NCI-H82 (cell line): ENCODE data around the gene HOXB1.

ENCODE experiments used
- DNase-seq: peaks from one replicate; lab custom pipeline; 2025; lab: John Stamatoyannopoulos, UW

Gene HOXB1

GRCh38 chr17:48567646-48568354 is 37.0 kb upstream of the HOXB1 start:
- no peak for DNase-seq

DNA sequence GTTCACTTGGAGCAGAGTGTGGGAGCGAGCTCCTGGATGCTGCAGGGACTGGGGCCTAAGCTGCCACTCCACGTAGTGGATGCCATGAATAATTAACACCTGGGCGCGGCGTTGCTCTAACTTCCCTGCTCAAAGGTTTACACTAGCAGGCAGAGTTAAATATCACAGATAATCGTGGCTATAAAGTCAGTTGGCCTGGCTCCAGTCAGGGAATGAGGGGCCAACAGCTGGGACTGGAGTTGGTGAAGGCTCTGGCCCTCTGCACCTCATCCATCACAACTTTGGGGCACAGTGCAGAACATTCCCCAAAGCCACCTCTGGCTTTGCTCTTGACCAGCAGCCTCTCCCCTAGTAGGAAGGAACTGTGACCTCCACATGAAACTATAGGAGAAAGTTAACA is 36.4 kb upstream of the HOXB1 start:
- DNase-seq = no peak

DNA sequence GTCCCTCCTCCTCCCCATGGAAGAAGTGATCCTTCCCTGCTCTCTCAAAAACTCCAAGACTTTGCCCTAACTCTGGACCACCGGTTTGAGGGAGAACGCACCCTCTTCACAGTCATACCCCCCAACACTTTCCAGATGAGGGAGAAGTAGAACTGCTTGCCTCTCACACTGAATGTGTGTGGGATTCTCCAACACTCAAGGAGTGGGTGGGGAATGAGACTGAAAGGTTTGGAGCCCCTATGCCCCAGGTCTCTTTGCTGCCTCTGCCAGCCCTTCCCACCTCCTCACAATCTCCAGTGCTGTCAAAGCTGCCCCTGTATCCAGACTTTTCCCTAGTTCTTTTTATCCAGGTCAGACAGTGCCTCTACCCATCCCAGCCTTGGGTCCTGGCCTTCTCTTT is 35.9 kb upstream of the HOXB1 start:
- DNase-seq = no peak

DNA sequence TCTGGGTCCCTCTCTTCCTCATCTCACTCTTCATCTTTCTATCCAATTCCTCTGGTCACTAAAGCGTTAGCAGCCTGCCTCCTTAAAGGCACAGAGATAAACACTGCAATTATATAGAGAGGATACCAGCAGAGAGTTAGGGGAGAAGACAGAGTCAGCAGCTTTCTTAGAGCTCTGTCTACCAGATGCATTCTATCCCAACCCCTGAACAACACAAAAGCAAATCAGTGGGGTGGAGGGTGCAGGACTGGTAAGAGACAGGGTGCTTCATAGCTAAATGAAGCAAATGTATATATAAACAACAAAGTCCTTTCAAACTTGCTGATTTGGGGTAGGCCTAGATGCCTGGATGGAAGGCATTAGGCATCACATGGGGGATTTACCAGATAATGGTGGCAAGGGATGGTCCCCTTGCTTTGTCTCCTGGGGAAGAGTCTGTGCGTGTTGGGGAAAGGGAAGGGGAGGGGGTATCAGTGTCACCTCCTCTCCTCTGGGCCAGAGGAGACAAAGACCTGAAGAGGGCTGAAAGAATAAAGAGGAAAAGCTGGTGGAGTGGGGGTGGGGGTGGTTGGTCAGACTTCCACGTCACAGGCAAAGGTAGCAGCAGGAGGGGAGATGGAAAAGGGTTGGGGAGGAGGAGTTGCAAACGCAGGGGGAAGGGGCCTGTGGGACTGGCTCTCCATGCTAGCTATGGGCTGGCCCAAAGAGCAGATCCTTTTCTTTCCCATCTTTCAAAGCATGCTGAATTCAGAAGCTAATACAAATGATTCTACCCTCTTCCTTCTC is 35.3 kb upstream of the HOXB1 start:
- no peak for DNase-seq

DNA sequence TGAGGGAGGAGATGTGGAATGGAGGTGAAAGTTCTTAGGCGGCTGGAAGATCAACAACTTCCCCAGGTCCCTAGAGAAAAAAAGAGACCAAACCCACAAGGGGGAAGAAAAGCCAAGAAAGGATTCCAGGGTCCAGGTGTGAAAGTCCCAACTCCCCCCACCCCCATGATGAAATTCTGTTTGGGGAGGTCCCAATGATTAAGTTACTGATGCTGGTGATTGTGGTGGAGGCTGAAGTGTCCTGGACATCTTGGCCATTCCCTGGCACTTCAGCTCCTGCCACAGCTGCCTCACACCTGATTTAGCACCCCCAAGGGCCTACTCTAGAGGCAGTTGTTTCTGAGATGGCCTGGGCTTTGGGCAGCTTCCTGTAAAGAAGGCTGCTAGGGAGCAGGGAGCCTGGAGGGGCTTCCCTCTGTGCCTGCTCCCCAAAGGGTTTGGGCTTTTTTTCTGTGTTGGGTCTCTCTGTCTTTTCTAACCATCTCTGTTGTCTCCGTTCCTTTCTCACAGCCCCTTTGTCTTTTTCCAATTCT is 34.3 kb upstream of the HOXB1 start:
- DNase-seq = no peak

DNA sequence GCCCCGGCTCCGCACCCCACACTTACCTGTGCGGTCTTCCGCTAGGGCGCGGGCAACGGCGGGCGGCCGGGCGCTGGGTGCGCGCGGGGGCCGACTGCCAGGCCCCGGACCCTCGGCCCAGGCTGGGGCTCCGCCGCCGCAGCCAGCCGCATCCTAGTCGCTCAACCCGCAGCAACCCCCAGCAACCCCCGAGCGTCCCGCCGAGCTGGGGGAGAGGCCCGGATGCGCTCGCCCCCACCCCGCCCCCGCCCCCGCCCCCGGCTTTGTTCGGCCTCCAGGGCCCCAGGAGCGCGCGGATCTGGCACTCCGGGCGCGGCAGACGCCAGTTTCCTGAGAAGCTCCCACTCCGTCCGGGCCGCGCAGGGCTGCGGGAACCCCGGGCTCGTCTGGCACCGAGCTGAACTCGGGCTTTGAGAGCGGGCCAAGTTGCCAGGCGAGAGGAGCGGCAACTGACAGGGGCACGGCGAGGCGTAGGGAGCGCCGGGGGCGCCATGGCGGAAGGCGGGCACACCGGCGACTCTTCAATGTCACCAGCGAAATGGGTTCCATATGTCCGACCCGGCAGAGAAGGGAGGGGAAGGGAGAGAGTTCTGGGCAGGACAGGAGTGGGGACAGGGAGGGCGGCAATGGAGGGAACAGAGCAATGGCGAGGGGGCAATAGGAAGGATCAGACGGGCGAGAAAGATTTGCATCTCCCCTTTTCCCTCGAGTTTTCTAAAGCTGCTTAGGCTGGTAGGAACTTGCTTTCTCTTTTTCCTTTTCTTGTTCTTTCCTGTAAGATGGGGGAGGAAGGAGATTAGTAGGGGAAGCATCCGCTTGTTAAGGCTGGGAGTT is 33.6 kb upstream of the HOXB1 start:
- no peak for DNase-seq

GRCh38 chr17:48563867-48564187 is 33.0 kb upstream of the HOXB1 start:
- DNase-seq = no peak

- DNase-seq = no peak
Observed at GRCh38 chr17:48563385-48563838, 32.6 kb upstream of the HOXB1 start.

- no peak for DNase-seq
Observed at GRCh38 chr17:48562934-48563333, 32.1 kb upstream of the HOXB1 start.

DNA sequence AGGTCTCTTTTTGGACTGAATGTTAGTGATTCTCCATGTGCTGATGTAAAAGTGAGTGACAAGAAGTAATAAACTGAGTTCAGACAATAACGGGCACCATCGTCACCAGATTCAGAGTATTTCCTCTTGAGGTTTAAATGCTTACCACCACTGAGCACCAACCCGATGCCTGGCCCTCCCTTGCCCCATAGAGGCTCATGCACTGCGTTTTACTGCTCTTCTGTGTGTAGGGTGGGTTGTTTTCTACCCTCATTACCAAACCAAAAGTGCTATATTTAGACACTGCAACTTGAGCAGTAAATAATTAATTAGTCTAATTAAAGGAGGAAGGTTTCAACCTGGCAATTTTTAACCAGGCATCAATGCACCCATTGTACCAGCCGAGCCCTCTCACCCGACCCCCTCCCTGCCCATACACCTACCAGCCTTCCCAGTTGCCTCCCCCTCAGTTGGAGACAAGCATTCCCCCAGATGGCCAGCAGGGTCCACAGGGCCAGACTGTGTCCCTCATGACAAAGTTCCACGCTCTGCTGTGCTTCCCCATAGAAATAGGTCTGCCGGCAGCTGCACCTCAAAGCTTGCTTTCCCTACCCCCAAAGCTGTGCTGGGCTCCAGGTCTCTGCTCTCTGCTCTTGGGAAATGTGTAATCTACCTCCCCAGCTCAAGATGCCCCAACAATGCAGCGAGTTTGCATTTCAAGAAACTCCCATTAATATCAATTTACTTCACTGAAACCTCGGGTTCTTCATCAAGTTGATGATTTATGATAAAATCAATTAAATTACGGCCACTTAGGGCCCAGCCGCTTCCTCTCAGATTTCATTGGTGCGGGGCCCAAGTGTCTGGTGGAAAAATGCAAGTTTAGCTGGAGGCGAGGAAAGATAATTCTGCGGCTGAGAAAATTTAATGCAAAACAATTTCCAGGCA is 31.3 kb upstream of the HOXB1 start:
- no peak for DNase-seq

GRCh38 chr17:48559840-48560817 is 29.3 kb upstream of the HOXB1 start:
- DNase-seq = no peak

GRCh38 chr17:48559122-48559839 is 28.5 kb upstream of the HOXB1 start:
- DNase-seq = no peak

DNA sequence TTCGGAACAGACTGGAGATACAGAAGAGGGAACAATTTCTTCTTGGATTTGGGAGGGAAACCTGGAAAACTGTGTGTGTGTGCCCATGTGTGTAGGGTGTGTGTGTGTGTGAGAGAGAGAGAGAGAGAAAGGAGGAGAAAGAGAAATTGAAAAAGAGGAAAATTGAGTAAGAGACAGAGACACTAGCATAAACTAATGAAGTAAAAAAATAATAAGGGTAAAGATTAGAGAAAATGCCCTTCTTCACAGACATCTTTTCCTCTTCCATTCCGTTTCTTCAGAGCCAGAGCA is 28.0 kb upstream of the HOXB1 start:
- DNase-seq = no peak

- no peak for DNase-seq
Observed at GRCh38 chr17:48558057-48558830, 27.4 kb upstream of the HOXB1 start.

DNA sequence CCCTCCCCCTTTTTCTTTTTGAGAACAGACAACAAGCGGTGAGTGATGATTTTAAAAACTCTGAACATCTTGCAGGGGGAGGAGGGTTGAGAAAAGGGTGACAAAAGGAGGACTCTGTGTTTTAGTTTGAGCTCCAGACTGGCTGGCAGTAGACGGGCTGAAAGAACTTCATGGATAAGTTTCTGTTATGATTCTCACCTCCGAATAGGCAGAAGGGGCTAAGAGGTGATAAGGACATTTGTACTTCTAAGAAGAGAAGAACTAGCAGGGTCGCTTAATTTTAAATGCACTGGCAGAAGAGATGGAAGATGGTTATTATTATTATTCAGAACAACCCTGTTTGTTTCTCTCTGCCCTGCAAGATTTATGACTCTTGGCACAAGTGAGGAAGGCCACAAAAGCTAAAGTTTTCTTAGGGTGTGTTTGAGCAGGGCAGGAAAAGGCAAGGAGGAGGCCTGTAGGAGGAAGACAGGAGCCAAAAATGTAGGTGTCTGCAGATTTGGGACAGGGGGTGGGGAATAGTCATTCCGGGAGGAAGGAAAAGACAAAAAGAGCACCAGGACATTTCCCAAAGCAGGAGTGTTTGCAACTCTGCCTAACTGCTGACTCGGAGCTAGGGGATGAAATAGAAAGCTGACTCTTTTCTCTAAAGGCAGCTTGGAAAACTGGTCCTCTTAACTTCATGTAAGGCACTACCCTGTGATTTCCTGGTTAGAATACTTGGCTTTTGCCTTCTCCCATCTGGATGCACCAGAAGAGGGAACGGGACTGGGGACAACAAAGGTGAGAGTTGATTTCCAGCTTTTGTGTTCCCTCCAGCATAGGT is 26.0 kb upstream of the HOXB1 start:
- no peak for DNase-seq

DNA sequence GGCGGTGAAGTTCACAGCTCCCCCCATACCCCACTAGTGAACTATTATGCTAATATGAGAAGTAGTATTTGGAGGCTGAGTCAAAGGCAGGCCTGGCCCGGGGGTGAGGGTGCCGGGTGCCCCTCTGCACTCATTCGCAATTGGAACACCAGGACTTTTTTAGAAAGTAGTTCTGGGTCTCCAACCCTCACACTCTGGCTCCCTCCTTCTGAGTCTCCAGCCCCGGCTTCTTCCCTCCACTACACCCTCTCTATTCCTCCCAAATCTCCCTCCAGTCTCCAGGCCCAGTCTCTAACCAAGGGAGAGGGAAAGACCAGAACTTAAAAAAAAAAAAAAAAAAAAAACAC is 25.4 kb upstream of the HOXB1 start:
- no peak for DNase-seq

DNA sequence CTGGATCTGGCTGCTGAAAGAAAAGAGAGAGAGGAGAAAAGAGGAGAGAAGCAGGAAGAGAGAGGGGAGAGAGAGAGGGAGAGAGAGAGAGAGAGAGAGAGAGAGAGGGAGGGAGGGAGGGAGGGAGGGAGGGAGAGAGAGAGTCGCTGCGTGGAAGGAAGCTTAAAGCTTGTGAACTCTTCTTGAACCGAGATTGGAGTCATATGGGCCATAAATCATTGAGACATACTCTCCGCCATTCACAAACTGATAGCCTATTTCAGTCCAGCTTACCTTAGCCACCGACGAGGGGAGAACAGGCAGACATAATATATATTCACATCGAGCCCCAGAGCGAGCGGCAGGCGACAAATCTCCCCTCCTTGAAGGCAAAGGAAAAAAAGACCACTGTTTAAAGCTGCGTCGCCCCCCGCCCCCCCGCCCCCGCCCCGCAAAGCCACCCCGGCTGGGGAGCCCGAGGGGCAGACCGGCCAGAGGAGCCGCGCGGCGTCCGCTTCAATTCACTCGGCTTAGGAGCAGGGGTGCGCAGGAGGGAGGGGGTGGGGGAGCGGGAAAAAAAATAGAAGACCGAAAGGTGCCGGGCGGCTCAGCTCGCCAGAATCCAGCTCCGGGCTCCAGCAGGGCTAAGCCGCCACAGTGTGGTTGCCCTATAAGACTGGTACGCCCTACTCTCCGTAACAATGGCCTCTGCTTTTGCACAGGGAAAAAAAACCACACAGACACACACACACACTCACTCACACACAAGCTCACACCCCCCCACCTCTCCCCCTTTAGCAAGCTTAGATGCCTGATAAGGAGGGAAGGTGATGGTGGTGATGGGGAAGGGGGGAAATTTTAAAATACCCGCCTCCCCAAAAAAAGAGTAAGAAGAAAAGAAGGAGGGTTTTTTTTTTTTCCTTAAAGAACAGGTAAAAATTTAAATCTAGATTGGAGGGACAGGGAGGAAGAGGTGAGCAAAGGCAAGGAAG is 24.7 kb upstream of the HOXB1 start:
- DNase-seq = peak; percentile 39
